ENCODE measurements around the gene BCL2L14. TPM values are rescaled to one million over a fixed set of nuclear protein-coding genes. Genes with fewer than 3 reads are reported as not detected.
"Not testable (repeated sequence)": the region's sequence is repeated elsewhere in the genome, so short reads cannot be mapped to it uniquely, and the experiment has no call there.

The BCL2L14 gene
- total RNA-seq, 2 experiments from 2014 or later: 3.1 to 3.8 TPM

DNA sequence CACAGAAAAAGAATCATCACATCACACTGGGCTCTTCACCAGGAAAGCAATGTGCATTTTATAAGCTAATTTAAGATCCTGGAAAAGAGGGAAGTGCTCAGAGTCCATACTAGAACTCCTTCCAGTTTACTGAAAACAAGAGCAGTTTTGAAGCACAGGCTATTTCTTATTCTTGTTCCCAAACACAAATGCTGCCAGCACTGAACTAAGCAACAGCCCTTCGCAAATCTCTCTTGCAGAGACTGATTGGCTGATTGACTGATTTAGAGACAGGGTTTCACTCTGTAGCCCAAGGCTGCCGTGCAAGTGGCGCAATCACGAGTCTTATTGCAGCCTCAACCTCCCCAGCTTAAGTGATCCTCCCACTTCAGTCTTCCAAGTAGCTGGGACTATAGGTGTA is 44.8 kb downstream of the BCL2L14 start:
- DNase-seq: no peak
- Mint-ChIP-seq H3K4me1 (no peaks in the 10 kb centered on the region), H3K4me3 (no peak overlapping the region), H3K9me3 (peaks cover 3% of the 10 kb centered on the region), H3K27me3 (no peaks in the 10 kb centered on the region), H3K36me3 (peaks cover 8% of the 10 kb centered on the region), H3K27ac (no peak overlapping the region)

DNA sequence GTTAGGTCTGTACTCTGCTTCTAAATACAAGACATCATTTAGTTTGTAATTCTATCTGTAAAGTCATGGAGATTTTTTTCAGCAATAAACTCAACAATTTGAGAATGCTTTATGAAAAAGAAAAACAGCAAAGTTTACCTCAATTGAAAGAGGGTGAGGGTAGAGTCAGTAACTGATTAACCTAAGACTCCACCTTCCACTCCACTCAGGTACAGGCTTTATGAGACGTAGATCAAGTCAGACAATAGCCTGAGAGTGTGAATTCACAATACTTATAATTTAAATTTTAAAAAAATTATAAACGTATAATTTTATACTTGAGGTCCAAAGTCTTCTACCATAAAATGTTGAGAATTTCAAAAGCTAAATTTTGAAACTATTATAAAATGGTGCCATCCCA is 45.9 kb downstream of the BCL2L14 start:
- Mint-ChIP-seq H3K27ac (no peak overlapping the region), H3K4me1 (no peaks in the 10 kb centered on the region), H3K27me3 (no peaks in the 10 kb centered on the region), H3K4me3 (no peak overlapping the region), H3K36me3 (peaks cover 8% of the 10 kb centered on the region), H3K9me3 (no peaks in the 10 kb centered on the region)
- DNase-seq: no peak

DNA sequence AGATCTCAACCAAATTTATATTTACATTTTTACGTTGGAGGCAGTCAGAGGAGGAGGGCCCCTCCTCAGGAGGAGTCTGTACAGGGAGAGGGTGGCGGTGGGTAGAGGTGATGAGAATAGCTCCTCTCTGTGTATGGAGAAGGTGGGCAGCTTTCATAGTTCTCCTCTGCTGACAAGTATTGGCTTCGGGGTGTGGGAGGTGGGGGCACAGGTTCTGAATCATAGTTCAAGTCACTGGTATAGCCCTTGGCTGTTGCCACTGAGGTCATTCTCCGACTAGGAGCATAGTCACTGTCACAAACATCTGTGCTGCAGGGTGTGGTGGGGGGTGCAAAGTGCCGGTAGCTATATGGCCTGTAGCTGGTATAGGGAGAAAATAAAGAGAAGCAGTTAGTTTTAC is 50.3 kb downstream of the BCL2L14 start:
- Mint-ChIP-seq H3K9me3 (no peaks in the 10 kb centered on the region), H3K36me3 (no peaks in the 10 kb centered on the region), H3K27ac (no peak overlapping the region), H3K4me3 (no peak overlapping the region), H3K27me3 (no peaks in the 10 kb centered on the region), H3K4me1 (no peaks in the 10 kb centered on the region)
- DNase-seq: no peak

DNA sequence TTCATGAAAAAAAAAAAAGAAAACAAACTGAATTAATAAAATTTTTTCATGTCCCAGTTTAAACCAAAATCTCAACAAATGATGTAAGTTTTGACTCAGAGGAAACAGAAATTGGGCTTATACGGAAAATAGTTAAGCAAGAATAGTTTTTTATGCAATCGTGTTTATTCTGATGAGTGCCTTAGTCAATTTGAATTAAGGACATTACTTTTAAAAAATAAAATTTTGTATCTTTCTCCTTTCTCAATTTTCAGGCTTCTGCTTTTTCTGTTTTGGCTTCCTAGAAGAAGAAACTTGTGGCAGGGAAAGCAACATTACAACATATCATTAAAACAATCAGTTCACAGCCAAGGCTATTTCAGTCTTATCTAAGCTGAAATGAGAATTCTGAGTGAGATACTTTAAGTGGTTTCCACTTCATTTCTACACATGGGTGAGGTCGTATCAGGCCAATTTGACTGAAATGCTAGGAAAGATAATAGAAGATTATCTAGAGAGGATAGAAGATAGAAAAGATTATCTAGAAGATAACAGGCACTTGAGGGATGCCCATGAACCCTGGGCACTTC is 52.4 kb downstream of the BCL2L14 start:
- no peaks in the 10 kb centered on the region for H3K27me3 Mint-ChIP-seq
- H3K4me3 Mint-ChIP-seq: no peak overlapping the region
- H3K9me3 Mint-ChIP-seq: no peaks in the 10 kb centered on the region
- H3K36me3 Mint-ChIP-seq: no peaks in the 10 kb centered on the region
- no peaks in the 10 kb centered on the region for H3K4me1 Mint-ChIP-seq
- no peak for DNase-seq
- no peak overlapping the region for H3K27ac Mint-ChIP-seq

DNA sequence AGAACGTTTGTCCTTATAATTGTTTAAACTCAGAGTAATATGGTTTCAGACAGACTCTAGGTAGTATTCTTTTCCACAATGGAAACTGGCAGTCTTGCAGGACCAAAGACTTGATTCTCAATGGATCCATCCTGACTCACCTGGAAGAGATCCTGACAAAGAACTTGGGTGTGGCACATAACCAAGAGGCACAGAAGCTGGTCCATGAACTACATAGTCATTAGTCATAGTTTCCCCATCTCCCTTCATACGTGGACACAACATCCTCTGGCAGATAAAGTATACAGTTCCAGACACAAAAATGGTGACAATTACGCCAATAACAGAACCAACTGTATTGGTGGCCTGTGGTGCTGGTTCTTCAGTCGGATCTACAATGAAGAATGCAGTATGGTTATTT is 55.8 kb downstream of the BCL2L14 start:
- no peaks in the 10 kb centered on the region for H3K9me3 Mint-ChIP-seq
- no peaks in the 10 kb centered on the region for H3K4me1 Mint-ChIP-seq
- no peak overlapping the region for H3K4me3 Mint-ChIP-seq
- DNase-seq: no peak
- H3K27ac Mint-ChIP-seq: no peak overlapping the region
- H3K36me3 Mint-ChIP-seq: no peaks in the 10 kb centered on the region
- H3K27me3 Mint-ChIP-seq: no peaks in the 10 kb centered on the region

DNA sequence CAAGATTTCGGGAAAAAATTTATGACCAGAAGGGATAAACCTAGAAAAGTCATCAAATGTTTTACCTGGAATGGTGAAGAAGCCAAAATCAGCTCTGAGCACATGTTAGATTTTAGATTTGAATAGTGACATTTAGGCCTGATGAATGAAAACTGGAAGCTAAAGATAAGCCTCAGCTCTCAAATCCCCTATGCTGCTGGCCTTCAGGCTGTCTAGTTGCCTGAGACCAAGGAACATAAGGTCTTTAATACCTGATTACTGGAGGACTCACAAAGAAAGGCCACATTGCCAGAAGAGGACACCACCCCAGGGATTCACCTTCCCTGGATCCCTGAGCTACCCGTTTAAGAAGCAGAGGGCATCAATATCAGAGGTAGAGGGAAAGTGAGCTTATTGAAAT is 56.6 kb downstream of the BCL2L14 start:
- Mint-ChIP-seq H3K27me3 (no peaks in the 10 kb centered on the region), H3K9me3 (no peaks in the 10 kb centered on the region), H3K36me3 (no peaks in the 10 kb centered on the region), H3K4me3 (no peak overlapping the region), H3K27ac (no peak overlapping the region), H3K4me1 (no peaks in the 10 kb centered on the region)
- DNase-seq: no peak

DNA sequence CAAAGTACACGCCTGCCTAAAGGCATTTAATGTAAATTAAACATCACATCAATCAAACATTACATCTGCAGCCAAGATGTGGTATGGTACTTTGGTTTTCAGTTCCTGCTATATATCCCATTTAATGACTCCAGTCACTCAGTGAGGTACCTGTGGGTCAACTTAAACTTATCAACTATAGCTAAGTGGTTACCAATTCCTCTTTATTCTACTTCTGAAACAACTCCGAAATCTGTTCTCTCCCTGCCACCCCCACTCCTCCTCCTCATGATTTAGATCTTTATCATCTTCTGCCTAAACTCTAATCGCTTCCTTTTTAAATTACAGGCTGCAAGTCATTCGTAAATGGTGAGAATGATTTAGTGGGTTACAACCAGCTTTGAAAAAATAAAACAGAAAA is 57.9 kb downstream of the BCL2L14 start:
- H3K36me3 Mint-ChIP-seq: no peaks in the 10 kb centered on the region
- H3K27ac Mint-ChIP-seq: no peak overlapping the region
- no peaks in the 10 kb centered on the region for H3K4me1 Mint-ChIP-seq
- no peak for DNase-seq
- no peaks in the 10 kb centered on the region for H3K27me3 Mint-ChIP-seq
- H3K4me3 Mint-ChIP-seq: no peak overlapping the region
- H3K9me3 Mint-ChIP-seq: no peaks in the 10 kb centered on the region

DNA sequence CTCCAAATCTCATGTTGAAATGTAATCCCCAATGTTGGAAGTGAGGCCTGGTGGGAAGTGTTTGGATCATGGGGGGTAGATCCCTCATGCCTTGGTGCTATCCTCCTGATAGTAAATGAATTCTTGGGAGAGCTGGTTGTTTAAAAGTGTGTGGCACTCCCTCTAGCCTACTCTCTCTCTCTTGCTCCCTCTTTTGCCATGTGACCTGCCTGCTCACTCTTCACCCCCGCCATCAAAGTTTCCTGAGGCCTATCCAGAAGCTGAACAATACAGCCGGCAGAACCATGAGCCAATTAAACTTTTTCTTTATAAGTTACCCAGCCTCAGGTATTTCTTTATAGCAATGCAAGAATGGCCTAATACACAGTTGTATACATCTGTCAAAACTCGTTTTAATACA is 62.5 kb downstream of the BCL2L14 start:
- peaks cover 4% of the 10 kb centered on the region for H3K36me3 Mint-ChIP-seq
- H3K27ac Mint-ChIP-seq: no peak overlapping the region
- no peaks in the 10 kb centered on the region for H3K4me1 Mint-ChIP-seq

DNA sequence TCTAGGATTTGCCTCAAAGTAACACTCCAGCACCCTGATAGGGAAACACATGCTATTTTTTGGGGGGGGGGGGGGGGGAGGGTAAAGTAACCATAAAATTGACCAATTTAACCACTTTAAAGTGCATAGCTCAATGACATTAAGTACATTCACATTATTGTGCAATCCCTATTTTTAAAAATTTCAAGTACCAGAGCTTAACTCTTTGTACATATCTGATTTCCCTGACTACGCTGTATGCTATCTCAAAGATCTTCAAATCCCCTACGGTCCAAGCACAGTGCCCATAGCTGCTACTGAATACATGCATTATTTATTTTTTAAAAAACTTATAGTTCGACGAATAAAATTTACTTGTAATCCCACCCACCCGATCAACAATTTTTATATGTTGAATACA is 63.0 kb downstream of the BCL2L14 start:
- Mint-ChIP-seq H3K27me3 (no peaks in the 10 kb centered on the region), H3K4me1 (no peaks in the 10 kb centered on the region)
- DNase-seq: no peak

More for the DNA sequence above, 62.5 kb downstream of the BCL2L14 start:
- no peaks in the 10 kb centered on the region for H3K9me3 Mint-ChIP-seq
- no peaks in the 10 kb centered on the region for H3K27me3 Mint-ChIP-seq
- no peak for DNase-seq
- no peak overlapping the region for H3K4me3 Mint-ChIP-seq

DNA sequence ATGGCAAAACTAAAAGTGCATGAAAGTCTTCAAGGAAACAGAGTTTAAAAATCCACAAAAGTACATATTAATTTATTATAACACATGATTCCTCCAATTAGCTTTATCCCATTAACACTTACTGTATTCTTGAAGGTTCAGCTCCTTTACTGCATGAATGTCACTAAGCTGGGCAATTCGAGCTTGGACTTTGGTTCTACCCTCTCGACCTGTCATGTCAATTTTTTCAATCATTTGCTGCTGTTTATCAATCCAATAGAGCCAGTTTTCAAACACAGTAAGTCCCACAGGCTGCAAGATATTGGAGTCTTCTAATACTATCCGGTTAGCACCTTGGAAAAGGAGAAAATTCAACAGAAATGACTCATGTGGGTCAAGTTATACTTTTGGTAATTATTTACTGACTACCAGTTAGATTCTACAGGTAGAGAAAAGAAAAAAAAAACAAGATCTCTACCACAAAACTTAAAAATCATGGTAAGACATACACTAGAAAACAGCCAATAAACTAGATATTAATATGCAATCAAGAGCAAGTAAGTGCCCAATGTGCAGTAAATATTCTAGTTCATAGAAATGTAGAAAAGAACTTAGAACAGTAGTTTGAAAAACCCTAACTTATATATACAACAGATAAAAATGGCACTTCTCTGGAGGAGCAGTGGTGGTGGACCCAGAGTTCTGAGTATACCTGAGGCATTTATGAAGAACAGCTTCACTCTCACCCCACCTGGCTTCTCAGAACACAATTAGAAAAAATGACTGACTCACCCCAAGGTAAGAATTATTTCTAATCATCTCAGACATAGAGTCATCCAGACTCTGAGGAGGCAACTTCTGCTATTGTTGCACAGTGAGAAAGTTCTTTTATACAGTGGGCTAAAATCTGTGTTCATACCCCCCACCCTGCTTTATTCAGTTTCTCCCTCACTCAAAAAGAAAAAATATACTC is 67.7 kb downstream of the BCL2L14 start:
- no peak for DNase-seq
- H3K27me3 Mint-ChIP-seq: peaks cover 4% of the 10 kb centered on the region
- H3K4me1 Mint-ChIP-seq: no peaks in the 10 kb centered on the region
- H3K4me3 Mint-ChIP-seq: no peak overlapping the region
- no peaks in the 10 kb centered on the region for H3K9me3 Mint-ChIP-seq
- H3K27ac Mint-ChIP-seq: no peak overlapping the region
- H3K36me3 Mint-ChIP-seq: peaks cover 4% of the 10 kb centered on the region

More for the DNA sequence above, 63.0 kb downstream of the BCL2L14 start:
- Mint-ChIP-seq H3K9me3 (no peaks in the 10 kb centered on the region), H3K4me3 (no peak overlapping the region), H3K36me3 (peaks cover 4% of the 10 kb centered on the region), H3K27ac (no peak overlapping the region)

DNA sequence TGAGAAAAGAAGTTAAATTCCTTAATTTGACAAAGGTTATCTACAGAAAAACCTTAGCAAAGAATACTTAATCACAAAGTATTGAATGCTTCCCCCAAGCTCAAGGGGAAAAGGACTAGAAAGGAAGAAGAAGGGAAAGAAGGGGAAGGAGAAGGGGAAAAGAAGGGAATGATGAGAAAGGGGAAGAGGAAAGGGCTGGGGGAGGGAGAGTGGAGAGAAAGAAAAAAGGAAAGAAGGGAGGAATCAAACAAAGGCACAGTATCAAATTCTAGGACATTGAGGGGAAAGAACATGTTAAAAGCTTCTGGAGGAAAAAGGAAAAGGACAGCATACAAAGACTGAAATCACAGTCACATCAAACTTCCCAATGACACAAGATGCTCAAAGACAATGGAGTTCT is 70.3 kb downstream of the BCL2L14 start:
- no peak overlapping the region for H3K4me3 Mint-ChIP-seq
- H3K4me1 Mint-ChIP-seq: no peaks in the 10 kb centered on the region
- peaks cover 4% of the 10 kb centered on the region for H3K27me3 Mint-ChIP-seq
- no peak overlapping the region for H3K27ac Mint-ChIP-seq
- no peaks in the 10 kb centered on the region for H3K36me3 Mint-ChIP-seq
- DNase-seq: no peak
- H3K9me3 Mint-ChIP-seq: no peaks in the 10 kb centered on the region

DNA sequence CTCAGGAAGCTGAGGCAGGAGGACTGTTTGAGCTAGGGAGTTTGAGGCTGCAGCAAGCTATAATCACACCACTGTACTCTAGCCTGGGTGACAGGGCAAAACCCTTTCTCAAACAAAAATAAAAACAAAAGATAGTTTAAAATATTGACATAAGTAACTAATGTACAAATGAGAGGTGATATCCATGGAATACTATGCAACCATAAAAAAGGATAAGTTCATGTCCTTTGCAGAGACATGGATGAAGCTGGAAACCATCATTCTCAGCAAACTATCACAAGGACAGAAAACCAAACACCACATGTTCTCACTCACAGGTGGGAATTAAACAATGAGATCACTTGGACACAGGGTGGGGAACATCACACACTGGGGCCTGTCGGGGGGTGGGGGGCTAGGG is 73.8 kb downstream of the BCL2L14 start:
- DNase-seq, H3K4me1 Mint-ChIP-seq, H3K4me3 Mint-ChIP-seq, H3K27ac Mint-ChIP-seq, H3K9me3 Mint-ChIP-seq, H3K36me3 Mint-ChIP-seq, H3K27me3 Mint-ChIP-seq: not testable (repeated sequence)

DNA sequence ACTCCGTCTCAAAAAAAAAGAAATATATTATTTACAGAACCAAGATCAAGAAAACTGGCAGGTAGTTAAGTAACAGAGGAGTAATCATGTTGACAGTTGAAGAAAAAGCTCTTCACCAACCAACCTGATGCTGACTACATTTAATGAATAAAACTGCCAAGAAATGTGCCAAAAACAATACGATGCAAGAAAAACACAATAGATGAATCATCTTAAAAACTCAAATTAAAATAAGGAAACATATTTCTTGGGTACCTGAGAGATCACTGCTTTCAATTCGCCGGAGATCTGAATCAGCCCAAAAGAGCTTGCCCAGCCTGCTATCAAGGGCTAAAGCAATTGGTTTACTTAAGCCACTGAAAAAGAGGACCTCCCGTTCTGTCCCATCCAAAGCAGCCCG is 76.4 kb downstream of the BCL2L14 start:
- Mint-ChIP-seq H3K36me3 (no peaks in the 10 kb centered on the region), H3K27me3 (no peaks in the 10 kb centered on the region), H3K4me1 (no peaks in the 10 kb centered on the region), H3K27ac (no peak overlapping the region), H3K4me3 (no peak overlapping the region), H3K9me3 (no peaks in the 10 kb centered on the region)
- no peak for DNase-seq

Measured in activated naive CD8-positive, alpha-beta T cell treated with anti-CD3 and anti-CD28 coated beads for 36 hours (primary cell).